Measurements from ENCODE around the gene TLX1.
"Not testable (repeated sequence)": the region's sequence is repeated elsewhere in the genome, so short reads cannot be mapped to it uniquely, and the experiment has no call there.

- TF ChIP-seq CTCF (IDR thresholded peaks at IDR 0.05; ENCODE audit: low read length); EZH2 (IDR thresholded peaks at IDR 0.05; ENCODE audit: borderline replicate concordance, low read length): not testable (repeated sequence)
These were observed 23.4 kb downstream of the TLX1 start for GRCh38 chr10:101154506-101154905.

Data from OCI-LY1 (cell line).